ENCODE results near the gene CREB5.

CREB5 gene, protein sequence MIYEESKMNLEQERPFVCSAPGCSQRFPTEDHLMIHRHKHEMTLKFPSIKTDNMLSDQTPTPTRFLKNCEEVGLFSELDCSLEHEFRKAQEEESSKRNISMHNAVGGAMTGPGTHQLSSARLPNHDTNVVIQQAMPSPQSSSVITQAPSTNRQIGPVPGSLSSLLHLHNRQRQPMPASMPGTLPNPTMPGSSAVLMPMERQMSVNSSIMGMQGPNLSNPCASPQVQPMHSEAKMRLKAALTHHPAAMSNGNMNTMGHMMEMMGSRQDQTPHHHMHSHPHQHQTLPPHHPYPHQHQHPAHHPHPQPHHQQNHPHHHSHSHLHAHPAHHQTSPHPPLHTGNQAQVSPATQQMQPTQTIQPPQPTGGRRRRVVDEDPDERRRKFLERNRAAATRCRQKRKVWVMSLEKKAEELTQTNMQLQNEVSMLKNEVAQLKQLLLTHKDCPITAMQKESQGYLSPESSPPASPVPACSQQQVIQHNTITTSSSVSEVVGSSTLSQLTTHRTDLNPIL

DNA sequence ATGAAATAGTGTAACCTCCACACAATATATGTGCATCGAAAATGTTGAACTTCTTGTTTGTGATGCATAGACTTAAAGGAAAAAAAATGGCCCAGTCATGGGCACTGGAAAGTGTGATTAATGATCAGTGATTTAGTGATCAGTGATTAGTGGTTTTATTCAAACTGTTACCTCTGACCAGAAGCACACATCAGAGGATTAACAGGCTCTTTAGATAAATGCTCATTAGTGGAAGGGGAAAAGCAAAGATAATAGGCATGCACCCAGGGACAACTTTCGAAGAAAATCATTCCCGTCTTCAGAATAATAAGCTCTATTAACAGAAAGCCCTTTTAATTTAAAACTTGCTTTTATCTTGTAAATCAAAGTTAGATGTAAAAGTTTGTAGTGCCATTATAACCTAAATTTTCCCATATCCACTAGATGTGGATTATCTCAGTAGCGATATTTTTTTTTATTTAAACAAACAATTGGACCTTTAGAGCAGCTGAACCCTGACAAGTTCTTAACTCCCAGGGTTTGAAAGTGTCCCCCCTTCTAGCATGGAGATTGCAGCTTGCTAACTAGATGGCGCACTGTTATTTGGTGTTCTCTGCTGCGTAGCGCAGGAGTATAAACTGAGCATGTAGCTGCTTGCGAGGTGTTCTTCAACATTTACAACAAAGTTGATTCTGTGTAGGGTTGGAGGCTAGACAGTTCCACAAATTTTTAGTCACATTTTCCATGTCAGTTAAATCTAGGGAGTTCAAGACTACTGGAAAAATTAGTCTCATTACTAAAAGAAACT, at the start of gene CREB5:
CREB5 (plus strand) TSS at position 643 of the 787 bp plus-strand sequence. CDS start 397 bp downstream, outside the sequence.
- H3K79me2 ChIP-seq (ENCODE audit: insufficient read depth, low read depth): no peaks in the 10 kb centered on the region
- no peak within 1 kb of the TSS for H3K4me3 ChIP-seq (IDR thresholded peaks at IDR 0.05; ENCODE audit: insufficient read depth, low read depth, low read length)
- no peaks in the 10 kb centered on the region for H4K20me1 ChIP-seq (ENCODE audit: insufficient read depth)
- H3K9ac ChIP-seq: no peak within 1 kb of the TSS
- H3K4me2 ChIP-seq: no peak within 1 kb of the TSS
- H3K36me3 ChIP-seq (ENCODE audit: insufficient read depth): no peaks in the 10 kb centered on the region
- H3K27me3 ChIP-seq (ENCODE audit: insufficient read depth, low read depth): no peaks in the 10 kb centered on the region; the same call in 1 of the 2 replicates
- H2AFZ ChIP-seq (ENCODE audit: low read depth): no peak within 1 kb of the TSS
- H3K4me1 ChIP-seq (ENCODE audit: low read depth, poor library complexity, severe bottlenecking): peaks cover 5% of the 10 kb centered on the region
- TF ChIP-seq, protein P1, sequence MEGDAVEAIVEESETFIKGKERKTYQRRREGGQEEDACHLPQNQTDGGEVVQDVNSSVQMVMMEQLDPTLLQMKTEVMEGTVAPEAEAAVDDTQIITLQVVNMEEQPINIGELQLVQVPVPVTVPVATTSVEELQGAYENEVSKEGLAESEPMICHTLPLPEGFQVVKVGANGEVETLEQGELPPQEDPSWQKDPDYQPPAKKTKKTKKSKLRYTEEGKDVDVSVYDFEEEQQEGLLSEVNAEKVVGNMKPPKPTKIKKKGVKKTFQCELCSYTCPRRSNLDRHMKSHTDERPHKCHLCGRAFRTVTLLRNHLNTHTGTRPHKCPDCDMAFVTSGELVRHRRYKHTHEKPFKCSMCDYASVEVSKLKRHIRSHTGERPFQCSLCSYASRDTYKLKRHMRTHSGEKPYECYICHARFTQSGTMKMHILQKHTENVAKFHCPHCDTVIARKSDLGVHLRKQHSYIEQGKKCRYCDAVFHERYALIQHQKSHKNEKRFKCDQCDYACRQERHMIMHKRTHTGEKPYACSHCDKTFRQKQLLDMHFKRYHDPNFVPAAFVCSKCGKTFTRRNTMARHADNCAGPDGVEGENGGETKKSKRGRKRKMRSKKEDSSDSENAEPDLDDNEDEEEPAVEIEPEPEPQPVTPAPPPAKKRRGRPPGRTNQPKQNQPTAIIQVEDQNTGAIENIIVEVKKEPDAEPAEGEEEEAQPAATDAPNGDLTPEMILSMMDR (conservative IDR thresholded peaks at IDR 0.05; ENCODE audit: low read depth, low read length): no peak
- no peak within 1 kb of the TSS for H3K27ac ChIP-seq

DNA sequence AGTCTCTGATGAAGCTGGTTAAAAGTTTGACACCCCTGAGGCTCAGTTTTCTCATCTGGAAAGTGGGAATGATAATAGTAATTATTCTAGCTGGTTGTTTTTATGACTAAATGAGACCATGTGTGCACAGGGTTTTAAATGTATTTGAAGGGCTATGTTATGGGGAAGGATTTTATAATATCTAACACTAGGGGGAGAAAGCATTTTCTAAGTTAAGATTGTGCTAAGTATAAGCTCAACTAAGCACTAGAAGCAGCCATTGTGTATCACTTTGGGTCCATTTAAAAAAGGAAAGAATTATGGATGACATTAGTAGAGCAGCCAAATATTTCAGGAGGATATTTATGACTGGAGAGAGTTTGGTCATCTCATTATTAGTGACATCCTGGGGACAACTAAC, 49.5 kb upstream of the CREB5 start:
- peaks cover under 1% of the 10 kb centered on the region; the same call in 1 of the 2 replicates for H3K27me3 ChIP-seq (ENCODE audit: insufficient read depth, low read depth)
- no peak overlapping the region for H2AFZ ChIP-seq (ENCODE audit: low read depth)
- no peak overlapping the region for H3K9ac ChIP-seq
- H3K4me3 ChIP-seq (IDR thresholded peaks at IDR 0.05; ENCODE audit: insufficient read depth, low read depth, low read length): no peak overlapping the region
- peaks cover 23% of the 10 kb centered on the region for H3K4me1 ChIP-seq (ENCODE audit: low read depth, poor library complexity, severe bottlenecking)
- H3K4me2 ChIP-seq: no peak overlapping the region
- H3K79me2 ChIP-seq (ENCODE audit: insufficient read depth, low read depth): no peaks in the 10 kb centered on the region
- H3K27ac ChIP-seq: no peak overlapping the region
- TF ChIP-seq, protein P1 (conservative IDR thresholded peaks at IDR 0.05; ENCODE audit: low read depth, low read length): peak; percentile 45
- no peaks in the 10 kb centered on the region for H3K36me3 ChIP-seq (ENCODE audit: insufficient read depth)
- H4K20me1 ChIP-seq (ENCODE audit: insufficient read depth): no peaks in the 10 kb centered on the region

DNA sequence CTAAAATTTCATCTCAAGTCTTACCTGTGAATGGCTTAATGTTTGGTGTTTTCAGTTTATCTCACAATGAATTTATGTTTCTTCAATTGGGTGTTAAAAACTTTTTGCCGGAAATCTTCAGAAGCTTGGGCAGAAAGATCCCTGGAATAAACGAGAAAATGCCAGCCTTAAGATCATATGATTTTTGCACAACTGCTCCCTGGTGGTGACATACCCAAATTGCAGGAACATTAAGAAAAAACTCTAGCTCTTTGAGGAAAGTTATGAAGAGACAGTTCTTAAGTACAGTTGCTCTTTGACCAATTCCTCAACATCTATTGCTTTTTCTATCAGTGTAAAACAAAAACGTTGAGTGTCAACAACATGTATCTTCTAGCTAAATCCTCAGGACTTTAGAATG, 48.2 kb upstream of the CREB5 start:
- Histone ChIP-seq H3K4me1 (ENCODE audit: low read depth, poor library complexity, severe bottlenecking) (peaks cover 12% of the 10 kb centered on the region), H3K4me3 (IDR thresholded peaks at IDR 0.05; ENCODE audit: insufficient read depth, low read depth, low read length) (no peak overlapping the region), H3K79me2 (ENCODE audit: insufficient read depth, low read depth) (no peaks in the 10 kb centered on the region), H3K27me3 (ENCODE audit: insufficient read depth, low read depth) (no peaks in the 10 kb centered on the region; the same call in 1 of the 2 replicates), H3K4me2 (no peak overlapping the region), H2AFZ (ENCODE audit: low read depth) (no peak overlapping the region), H3K9ac (no peak overlapping the region), H3K27ac (no peak overlapping the region), H4K20me1 (ENCODE audit: insufficient read depth) (no peaks in the 10 kb centered on the region), H3K36me3 (ENCODE audit: insufficient read depth) (no peaks in the 10 kb centered on the region)
- TF ChIP-seq, protein P1 (conservative IDR thresholded peaks at IDR 0.05; ENCODE audit: low read depth, low read length): peak; percentile 73

DNA sequence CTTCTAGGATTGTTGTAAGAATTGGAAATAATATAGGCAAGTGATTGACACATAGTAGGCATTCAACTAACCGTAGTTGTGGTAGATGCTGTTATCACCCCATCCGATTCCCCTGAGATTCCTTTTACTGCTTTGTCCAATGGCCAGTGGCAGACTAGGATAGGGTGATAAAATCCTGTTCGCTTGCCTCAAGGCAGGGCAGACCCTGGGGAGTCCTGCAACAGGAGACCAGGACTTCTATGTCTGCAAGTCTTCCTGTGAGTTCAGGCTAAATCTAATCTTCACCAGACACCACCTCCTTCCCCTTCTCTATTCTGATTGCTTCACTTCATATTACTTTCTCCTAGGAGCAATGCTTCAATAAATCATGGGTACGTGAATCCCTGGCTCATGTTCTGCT, 42.8 kb upstream of the CREB5 start:
- Histone ChIP-seq H4K20me1 (ENCODE audit: insufficient read depth) (no peaks in the 10 kb centered on the region), H2AFZ (ENCODE audit: low read depth) (no peak overlapping the region), H3K4me3 (IDR thresholded peaks at IDR 0.05; ENCODE audit: insufficient read depth, low read depth, low read length) (no peak overlapping the region), H3K27me3 (ENCODE audit: insufficient read depth, low read depth) (no peaks in the 10 kb centered on the region), H3K4me2 (no peak overlapping the region), H3K4me1 (ENCODE audit: low read depth, poor library complexity, severe bottlenecking) (no peaks in the 10 kb centered on the region), H3K27ac (no peak overlapping the region), H3K79me2 (ENCODE audit: insufficient read depth, low read depth) (no peaks in the 10 kb centered on the region), H3K9ac (no peak overlapping the region), H3K36me3 (ENCODE audit: insufficient read depth) (no peaks in the 10 kb centered on the region)
- TF ChIP-seq, protein P1 (conservative IDR thresholded peaks at IDR 0.05; ENCODE audit: low read depth, low read length): no peak
